Kidney epithelial cell (primary cell): ENCODE measurements around the gene FAM3D. TPM values are rescaled to one million over a fixed set of nuclear protein-coding genes. Genes with fewer than 3 reads are reported as not detected.

ENCODE experiments used
- DNase-seq: peaks from one replicate; pipeline ENCODE4 v3.0.0-alpha.2; 2010; ENCODE audit warnings: low read depth
- H3K27me3 ChIP-seq: 2 replicates; pipeline ENCODE4 v1.6.0; 2011; ENCODE audit warnings: low read length; ENCODE audit not compliant: control insufficient read depth, insufficient read depth
- H3K36me3 ChIP-seq: 2 replicates; pipeline ENCODE4 v1.5.1; 2011; ENCODE audit warnings: low read length; ENCODE audit not compliant: control insufficient read depth, insufficient read depth
- H3K4me3 ChIP-seq: 2 replicates; pipeline ENCODE4 v1.5.1; 2011; ENCODE audit warnings: low read depth, mild to moderate bottlenecking, control low read depth, low read length
- CTCF ChIP-seq: IDR thresholded peaks from 2 replicates; pipeline ENCODE4 v1.5.1; 2011; ENCODE audit warnings: mild to moderate bottlenecking, moderate library complexity, low read length, control low read depth, inconsistent platforms; ENCODE audit not compliant: insufficient read depth, poor library complexity, severe bottlenecking
- total RNA-seq: library from RNA; depleted of rRNA; stranded (reverse); fragments of >200 nt; gene quantifications from 2 replicates; pipeline ENCODE4 v1.2.3, GENCODE V29; 2015

Gene FAM3D
- total RNA-seq, 1 donor from 2014 or later: not detected

- no peak for DNase-seq
- H3K4me3 ChIP-seq: no peak overlapping the region
- no peaks in the 10 kb centered on the region for H3K36me3 ChIP-seq
- H3K27me3 ChIP-seq: peaks cover 4% of the 10 kb centered on the region
- TF ChIP-seq CTCF: no peak
Measured at GRCh38 chr3:58597770-58598310, 68.7 kb downstream of the FAM3D start.

GRCh38 chr3:58596834-58597518 is 69.6 kb downstream of the FAM3D start:
- Histone ChIP-seq H3K36me3 (no peaks in the 10 kb centered on the region), H3K4me3 (no peak overlapping the region), H3K27me3 (peaks cover 4% of the 10 kb centered on the region)
- no peak for TF ChIP-seq CTCF
- no peak for DNase-seq

- no peaks in the 10 kb centered on the region for H3K36me3 ChIP-seq
- no peak for TF ChIP-seq CTCF
- peaks cover 2% of the 10 kb centered on the region for H3K27me3 ChIP-seq
- no peak for DNase-seq
- no peak overlapping the region for H3K4me3 ChIP-seq
Measured at GRCh38 chr3:58594117-58594516, 72.5 kb downstream of the FAM3D start.

GRCh38 chr3:58591517-58592510 is 74.8 kb downstream of the FAM3D start:
- Histone ChIP-seq H3K27me3 (peaks cover 13% of the 10 kb centered on the region), H3K36me3 (no peaks in the 10 kb centered on the region), H3K4me3 (no peak overlapping the region)
- TF ChIP-seq CTCF: no peak
- no peak for DNase-seq

- Histone ChIP-seq H3K27me3 (peaks cover 15% of the 10 kb centered on the region), H3K4me3 (no peak overlapping the region), H3K36me3 (no peaks in the 10 kb centered on the region)
- DNase-seq: no peak
- TF ChIP-seq CTCF: no peak
Measured at GRCh38 chr3:58588030-58588614, 78.5 kb downstream of the FAM3D start.
